ENCODE results near the gene FGFR4.

GRCh38 chr5:177122566-177122965, 35.9 kb downstream of the FGFR4 start:
- TF ChIP-seq CTCF (IDR thresholded peaks at IDR 0.05) (no peak), POLR2A (IDR thresholded peaks at IDR 0.05) (no peak), POLR2AphosphoS5 (IDR thresholded peaks at IDR 0.05) (no peak)

Measured in transverse colon (tissue), 4 donors.